HG02571 (cell line): ENCODE data around the gene DCC.

Experiments used
- ATAC-seq: cut with Tn5 transposase; IDR thresholded peaks from one replicate; pipeline ENCODE4 v1.9.1; 2021; ENCODE audit warnings: mild to moderate bottlenecking, moderate library complexity; ENCODE audit not compliant: unreplicated experiment

DCC gene

DNA sequence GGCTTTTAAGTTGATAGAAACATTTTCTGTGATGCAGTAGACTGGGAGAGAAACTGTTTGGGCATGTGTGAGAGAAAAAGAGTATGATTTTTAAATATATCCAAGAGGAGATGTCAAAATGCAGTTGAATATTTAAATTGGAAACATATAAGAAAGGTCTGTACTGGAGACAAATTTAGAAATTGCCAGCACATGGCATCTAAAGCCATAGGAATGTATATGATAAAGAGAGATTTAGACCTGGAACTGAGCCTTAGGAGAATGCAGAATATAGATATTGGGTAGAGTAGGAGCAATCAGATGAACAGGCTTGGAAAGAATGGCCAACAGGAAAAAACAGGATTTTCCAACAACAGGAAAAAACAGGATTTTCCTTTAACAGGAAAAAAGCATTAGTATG lies 1203.7 kb downstream of the DCC start:
- no peak for ATAC-seq

DNA sequence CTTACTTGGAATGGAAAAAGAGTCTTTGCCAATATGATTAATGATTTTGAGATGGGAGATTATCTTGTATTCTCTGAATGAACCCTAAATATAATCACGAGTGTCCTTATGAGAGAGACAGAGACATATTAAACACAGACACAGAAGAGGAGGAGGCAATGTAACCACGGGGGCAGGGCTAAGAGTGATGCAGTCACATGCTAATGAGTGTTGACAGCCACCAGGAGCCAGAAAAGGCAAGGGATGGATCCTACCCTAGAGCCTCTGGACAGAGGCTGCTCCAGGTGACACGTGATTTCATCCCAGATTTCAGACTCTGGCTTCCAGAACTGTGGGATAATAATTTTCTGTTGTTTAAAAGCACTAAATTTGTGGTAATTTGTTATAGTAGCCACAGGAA lies 1204.9 kb downstream of the DCC start:
- ATAC-seq = no peak

DNA sequence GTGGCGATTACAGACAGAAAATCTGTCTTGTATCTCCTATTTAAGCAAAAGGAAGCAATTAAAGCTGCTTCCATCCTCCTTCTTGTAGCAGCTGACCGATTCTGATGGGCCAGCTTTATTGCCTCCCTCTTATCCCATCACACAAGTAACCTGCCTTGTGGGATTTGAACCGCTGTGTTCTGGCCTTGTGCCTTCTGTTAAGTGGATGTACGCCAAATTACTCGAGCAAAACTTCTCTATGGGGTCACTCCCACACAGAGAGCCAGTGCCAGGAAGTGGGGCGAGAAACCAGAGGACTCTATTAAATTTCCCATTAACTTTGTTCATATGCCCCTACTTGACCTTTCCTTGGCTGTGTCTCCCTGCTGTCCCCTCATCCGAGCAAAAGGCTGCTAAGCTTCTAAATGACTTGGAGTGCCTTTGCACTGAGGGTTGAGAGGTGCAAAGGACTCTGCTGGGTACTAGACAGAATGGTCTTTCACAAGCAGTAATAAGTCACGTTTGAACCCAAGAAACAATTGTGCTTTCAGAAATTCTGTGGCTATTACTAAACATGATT lies 1212.0 kb downstream of the DCC start:
- ATAC-seq = no peak

DNA sequence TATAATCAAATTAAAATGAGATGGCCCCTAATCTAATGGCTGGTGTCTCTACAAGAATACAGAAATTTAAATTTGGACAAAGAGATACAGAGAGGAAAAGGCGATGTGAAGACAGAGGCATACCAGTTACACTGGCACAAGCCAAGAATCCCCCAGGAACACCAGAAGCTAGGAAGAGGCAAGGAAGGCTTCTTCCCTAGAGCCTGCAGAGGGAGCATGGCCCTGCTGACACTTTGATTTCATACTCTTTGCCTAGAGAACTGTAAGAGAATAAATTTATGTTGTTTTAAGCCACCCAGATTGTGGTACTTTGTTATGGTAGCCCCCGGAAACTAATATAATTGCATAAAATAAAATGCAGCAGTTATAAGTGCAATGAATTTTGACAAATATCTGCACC lies 1213.0 kb downstream of the DCC start:
- no peak for ATAC-seq

DNA sequence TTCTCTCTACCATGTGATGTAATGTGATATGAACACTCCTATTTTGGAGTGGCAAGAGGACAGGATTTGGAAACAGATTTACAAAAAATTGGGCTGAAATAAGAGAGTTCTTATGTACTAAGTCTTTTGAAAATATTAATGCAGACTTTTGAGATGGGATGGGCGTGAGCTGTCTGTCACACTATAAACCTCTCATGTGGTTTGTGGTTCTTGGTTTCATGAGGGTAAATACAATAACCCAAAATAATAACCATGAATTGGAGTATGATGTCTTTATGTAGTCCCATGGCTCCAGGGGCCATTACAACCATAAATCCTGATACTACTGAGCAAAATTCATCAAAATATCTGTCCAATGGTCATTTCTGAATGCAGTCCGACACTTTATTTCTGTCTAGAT lies 1216.5 kb downstream of the DCC start:
- ATAC-seq = no peak

DNA sequence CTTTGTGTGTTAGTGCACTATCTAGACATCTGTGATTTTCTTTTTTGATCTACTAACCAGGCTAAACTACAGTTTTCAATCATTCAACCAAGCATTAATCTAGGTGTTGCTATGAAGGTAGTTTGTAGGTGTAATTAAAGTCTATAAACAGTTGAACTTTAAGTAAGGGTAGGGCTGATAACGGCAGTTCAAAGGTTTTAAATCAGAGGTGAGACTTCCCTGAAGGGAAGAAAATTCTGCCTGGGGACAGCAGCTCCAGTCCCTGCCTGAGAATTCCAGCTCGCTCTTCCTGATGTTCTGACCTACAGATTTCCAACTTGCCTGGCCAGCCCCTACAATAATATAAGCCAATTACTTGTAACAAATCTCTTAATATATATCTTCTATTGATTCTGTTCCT lies 1220.5 kb downstream of the DCC start:
- no peak for ATAC-seq

DNA sequence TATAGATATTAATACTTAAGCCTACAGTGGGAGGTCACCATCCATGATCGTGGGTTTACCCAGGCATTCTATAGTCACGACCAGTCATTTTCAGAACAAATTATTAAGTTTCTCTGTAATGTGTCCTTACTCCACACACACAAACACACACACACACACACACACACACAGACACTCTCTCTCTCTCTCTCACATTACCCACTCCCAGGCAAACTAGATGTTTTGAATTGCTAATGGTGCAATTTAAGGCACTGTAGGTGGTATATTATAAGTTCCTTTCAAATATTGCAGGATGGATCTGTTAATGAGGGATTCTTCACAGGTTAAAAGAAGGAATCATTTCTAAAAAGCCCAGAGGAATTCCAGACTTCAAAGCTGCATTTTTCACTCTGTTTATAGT lies 1226.6 kb downstream of the DCC start:
- no peak for ATAC-seq

DNA sequence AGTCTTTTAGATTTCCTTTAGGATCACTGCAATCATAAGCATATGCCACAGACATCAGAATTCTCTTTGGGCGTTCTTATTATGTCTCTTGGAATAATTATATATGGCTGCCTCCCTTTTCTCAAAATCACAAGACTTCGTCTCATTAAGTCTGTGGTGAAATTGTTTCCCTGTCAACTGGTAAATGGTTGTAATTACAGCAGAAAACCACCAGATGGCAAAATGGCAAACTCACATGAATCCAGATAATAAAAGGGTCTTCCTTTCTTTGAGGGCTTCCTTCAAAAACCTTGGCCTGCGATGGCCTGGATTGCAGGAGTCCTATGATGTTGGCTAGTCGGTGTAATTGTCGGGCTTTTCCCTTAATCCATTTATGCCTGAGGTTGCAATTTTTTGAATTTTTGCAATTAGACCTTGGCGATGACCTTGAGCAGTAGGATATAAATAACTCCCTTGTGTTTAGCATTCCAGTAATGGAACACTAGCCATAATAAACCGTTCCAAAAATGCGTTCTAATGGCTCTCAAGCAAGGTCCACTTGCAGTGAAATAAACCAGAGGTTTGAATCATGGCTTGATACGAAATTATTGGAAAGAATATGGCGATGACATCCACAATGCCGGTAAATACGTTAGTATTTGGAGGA lies 1228.1 kb downstream of the DCC start:
- no peak for ATAC-seq
